Loucy (cell line): ENCODE data around the gene MT1B.

Experiments
- EZH2phosphoT487 ChIP-seq: fragments of 200-600 bp; IDR thresholded peaks from 2 replicates; pipeline ENCODE4 v1.6.1; 2018; ENCODE audit warnings: antibody characterized with exemption, mild to moderate bottlenecking, moderate library complexity, borderline replicate concordance
- TF ChIP-seq, protein P1 (sequence below): fragments of 200-600 bp; sonication (generic); conservative IDR thresholded peaks from 2 replicates; pipeline ENCODE4 v1.5.1; 2014; ENCODE audit warnings: mild to moderate bottlenecking, antibody characterized with exemption, low read length

GRCh38 chr16:56625943-56626654, 25.6 kb upstream of the MT1B start:
- TF ChIP-seq, protein P1, sequence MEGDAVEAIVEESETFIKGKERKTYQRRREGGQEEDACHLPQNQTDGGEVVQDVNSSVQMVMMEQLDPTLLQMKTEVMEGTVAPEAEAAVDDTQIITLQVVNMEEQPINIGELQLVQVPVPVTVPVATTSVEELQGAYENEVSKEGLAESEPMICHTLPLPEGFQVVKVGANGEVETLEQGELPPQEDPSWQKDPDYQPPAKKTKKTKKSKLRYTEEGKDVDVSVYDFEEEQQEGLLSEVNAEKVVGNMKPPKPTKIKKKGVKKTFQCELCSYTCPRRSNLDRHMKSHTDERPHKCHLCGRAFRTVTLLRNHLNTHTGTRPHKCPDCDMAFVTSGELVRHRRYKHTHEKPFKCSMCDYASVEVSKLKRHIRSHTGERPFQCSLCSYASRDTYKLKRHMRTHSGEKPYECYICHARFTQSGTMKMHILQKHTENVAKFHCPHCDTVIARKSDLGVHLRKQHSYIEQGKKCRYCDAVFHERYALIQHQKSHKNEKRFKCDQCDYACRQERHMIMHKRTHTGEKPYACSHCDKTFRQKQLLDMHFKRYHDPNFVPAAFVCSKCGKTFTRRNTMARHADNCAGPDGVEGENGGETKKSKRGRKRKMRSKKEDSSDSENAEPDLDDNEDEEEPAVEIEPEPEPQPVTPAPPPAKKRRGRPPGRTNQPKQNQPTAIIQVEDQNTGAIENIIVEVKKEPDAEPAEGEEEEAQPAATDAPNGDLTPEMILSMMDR = no peak
- no peak for TF ChIP-seq EZH2phosphoT487
